NCI-H524 treated with DMSO at 0.1 percent for 48 hours (cell line): ENCODE data around the gene BICC1.

Experiments
- DNase-seq: peaks from one replicate; lab custom pipeline; 2025; lab: John Stamatoyannopoulos, UW

Gene BICC1

GRCh38 chr10:58647376-58648112, 134.9 kb downstream of the BICC1 start:
- DNase-seq: no peak

- no peak for DNase-seq
Measured at GRCh38 chr10:58648131-58648530, 135.5 kb downstream of the BICC1 start.

GRCh38 chr10:58651040-58651439, 138.4 kb downstream of the BICC1 start:
- no peak for DNase-seq

- no peak for DNase-seq
Measured at GRCh38 chr10:58651742-58652141, 139.1 kb downstream of the BICC1 start.

GRCh38 chr10:58653139-58653538, 140.5 kb downstream of the BICC1 start:
- DNase-seq: no peak

GRCh38 chr10:58660575-58661255, 148.0 kb downstream of the BICC1 start:
- no peak for DNase-seq

- no peak for DNase-seq
Measured at GRCh38 chr10:58661336-58661735, 148.7 kb downstream of the BICC1 start.

GRCh38 chr10:58661902-58662301, 149.2 kb downstream of the BICC1 start:
- DNase-seq: no peak

- no peak for DNase-seq
Measured at GRCh38 chr10:58662314-58662713, 149.6 kb downstream of the BICC1 start.

GRCh38 chr10:58665361-58665760, 152.7 kb downstream of the BICC1 start:
- DNase-seq: no peak

- no peak for DNase-seq
Measured at GRCh38 chr10:58666024-58666423, 153.4 kb downstream of the BICC1 start.

GRCh38 chr10:58667658-58668310, 155.1 kb downstream of the BICC1 start:
- no peak for DNase-seq

GRCh38 chr10:58672845-58673244, 160.2 kb downstream of the BICC1 start:
- DNase-seq: no peak

- no peak for DNase-seq
Measured at GRCh38 chr10:58674251-58674650, 161.6 kb downstream of the BICC1 start.

- no peak for DNase-seq
Measured at GRCh38 chr10:58675321-58675720, 162.6 kb downstream of the BICC1 start.

- DNase-seq: no peak
Measured at GRCh38 chr10:58691528-58691927, 178.9 kb downstream of the BICC1 start.

- no peak for DNase-seq
Measured at GRCh38 chr10:58693919-58694318, 181.2 kb downstream of the BICC1 start.

- DNase-seq: no peak
Measured at GRCh38 chr10:58695022-58695421, 182.3 kb downstream of the BICC1 start.

- DNase-seq: no peak
Measured at GRCh38 chr10:58696736-58697135, 184.1 kb downstream of the BICC1 start.

GRCh38 chr10:58697691-58698090, 185.0 kb downstream of the BICC1 start:
- DNase-seq: no peak

GRCh38 chr10:58698777-58699356, 186.2 kb downstream of the BICC1 start:
- DNase-seq: no peak

- DNase-seq: no peak
Measured at GRCh38 chr10:58700591-58700990, 187.9 kb downstream of the BICC1 start.
